Stomach (tissue), 9 donors: ENCODE data around the gene CDKN1C. TPM values are rescaled to one million over a fixed set of nuclear protein-coding genes. Genes with fewer than 3 reads are reported as not detected.
A peak's percentile ranks its signal among the peaks of the same experiment; 100 is the strongest.
"Not testable (repeated sequence)": the region's sequence is repeated elsewhere in the genome, so short reads cannot be mapped to it uniquely, and the experiment has no call there.

Experiments
- DNase-seq, 2 donors: peaks; one replicate each; pipeline versions ENCODE4 v3.0.0 to v3.0.0-alpha.2; 2013 to 2019
- H3K27ac ChIP-seq, 5 donors: fragments of 200-600 bp in 4 of 5; sonication (generic) in 4 of 5; one replicate each; pipeline ENCODE4 v1.5.1; 2013 to 2019; ENCODE audit warnings: mild to moderate bottlenecking in 1 of 5, moderate library complexity in 1 of 5
- H3K27me3 ChIP-seq, 3 donors: fragments of 200-600 bp; sonication (generic); one replicate each; pipeline ENCODE4 v1.5.1; 2017 to 2019; ENCODE audit warnings: mixed run types in 1 of 3
- H3K36me3 ChIP-seq, 4 donors: fragments of 200-600 bp; sonication (generic); 1 replicate in 3 of 4; 2 replicates in 1 of 4; pipeline ENCODE4 v1.5.1; 2016 to 2019
- H3K4me1 ChIP-seq, 4 donors: fragments of 200-600 bp; sonication (generic); one replicate each; pipeline ENCODE4 v1.5.1; 2016 to 2019
- H3K4me3 ChIP-seq, 4 donors: fragments of 200-600 bp; sonication (generic) in 3 of 4; one replicate each; pipeline ENCODE4 v1.5.1; 2016 to 2019; ENCODE audit warnings: mild to moderate bottlenecking in 1 of 4
- H3K9me3 ChIP-seq, 4 donors: fragments of 200-600 bp; sonication (generic); one replicate each; pipeline ENCODE4 v1.5.1; 2016 to 2019
- CTCF ChIP-seq, 7 experiments: fragments of 450-650 bp in 4 of 7; fragments of 200-600 bp in 3 of 7; sonication (generic) in 3 of 7; IDR thresholded peaks; one replicate each; pipeline ENCODE4 v1.5.1; 2016 to 2019; ENCODE audit warnings: antibody characterized with exemption in 7 of 7, control low read depth in 2 of 7, mild to moderate bottlenecking in 1 of 7
- EP300 ChIP-seq: sonication (generic); formaldehyde crosslinking; IDR thresholded peaks from one replicate; pipeline ENCODE4 v1.6.1; 2017; ENCODE audit warnings: antibody characterized with exemption
- POLR2A ChIP-seq, 4 donors: fragments of 450-650 bp; IDR thresholded peaks; one replicate each; pipeline ENCODE4 v1.6.1; 2016; ENCODE audit warnings: antibody characterized with exemption in 4 of 4, control low read depth in 2 of 4, mild to moderate bottlenecking in 1 of 4, moderate library complexity in 1 of 4
- POLR2AphosphoS5 ChIP-seq, 3 donors: sonication (generic); formaldehyde crosslinking; IDR thresholded peaks; one replicate each; pipeline ENCODE4 v1.6.1; 2016; ENCODE audit warnings: antibody characterized with exemption in 3 of 3
- WGBS, 5 donors: extraction: QIAGEN DNeasy Blood & Tissue Kit in 3 of 5; methylation state at CpG; one replicate each; pipeline versions ENCODE4 v1.1.5 to v1.1.7; 2013 to 2018; 5-methylcytosine and 5-hydroxymethylcytosine counted together
- intact Hi-C: fragments of 100-400 bp; cut with DNase I; formaldehyde crosslinking; loops from one replicate; pipeline ENCODE4 v1.15.1; 2023; ENCODE audit warnings: low total_unique reads
- polyA plus RNA-seq, 3 donors: library from polyadenylated mRNA; stranded (reverse); fragments of 200-250 nt; gene quantifications; one replicate each; pipeline ENCODE4 v1.2.3, GENCODE V29; 2013
- total RNA-seq, 5 donors: library from RNA; depleted of rRNA; stranded (reverse); fragments of >200 nt; gene quantifications; one replicate each; pipeline versions ENCODE4 v1.1.0 to v1.2.3, GENCODE V29; 2014 to 2016
- donor health status: healthy with polysubstance abuse.
- donor health status: Bipolar disorder and iron deficiency.
- donor health status: healthy.

CDKN1C gene
- total and polyA plus RNA-seq, 8 donors, result 10.5 to 99.1 (median 42.3) TPM

DNA sequence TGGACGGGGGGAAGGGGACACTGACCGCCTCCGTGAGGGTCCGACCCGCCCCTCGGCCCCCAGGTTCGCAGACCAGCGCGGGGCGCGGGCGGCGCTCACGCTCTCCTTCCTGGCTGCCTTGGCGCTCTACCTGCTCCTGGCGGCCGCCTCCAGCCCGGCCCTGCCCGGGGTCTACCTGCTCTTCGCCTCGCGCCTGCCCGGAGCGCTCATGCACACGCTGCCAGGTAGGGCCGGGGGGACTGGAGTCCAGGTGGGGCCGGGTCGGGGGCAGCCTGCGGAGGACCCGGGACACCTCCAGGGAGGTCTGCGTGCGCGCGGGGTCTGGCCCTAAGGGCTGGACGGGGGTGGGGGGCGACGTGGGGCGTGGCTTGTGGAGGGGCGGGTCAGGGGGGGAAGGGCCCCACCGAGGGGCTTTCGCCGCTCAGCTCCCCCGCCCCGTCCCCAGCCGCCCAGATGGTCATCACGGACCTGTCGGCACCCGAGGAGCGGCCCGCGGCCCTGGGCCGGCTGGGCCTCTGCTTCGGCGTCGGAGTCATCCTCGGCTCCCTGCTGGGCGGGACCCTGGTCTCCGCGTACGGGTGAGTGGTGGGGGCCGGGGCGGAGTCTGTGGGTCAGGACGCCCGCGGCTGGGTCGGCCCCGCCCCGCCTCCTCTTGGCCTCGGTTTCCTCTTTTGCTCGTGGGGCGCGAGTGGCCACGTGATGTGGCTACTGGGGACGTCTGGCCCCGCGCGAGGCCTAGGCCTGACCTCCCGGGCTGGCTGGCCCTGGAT, 23.7 kb upstream of the CDKN1C start:
- no peak for TF ChIP-seq POLR2AphosphoS5 (IDR thresholded peaks at IDR 0.05)
- TF ChIP-seq POLR2A (IDR thresholded peaks at IDR 0.05), result no peak
- TF ChIP-seq CTCF (IDR thresholded peaks at IDR 0.05), result no peak
- no peak for TF ChIP-seq EP300
- H3K36me3 ChIP-seq, result no peaks in the 10 kb centered on the region
- H3K4me3 ChIP-seq, result peak overlapping the region in 2 of 4 donors; percentile 11 to 23
- peak overlapping the region in 1 of 5 donors; percentile 17 for H3K27ac ChIP-seq
- intact Hi-C loops, result no loop called here
- no peaks in the 10 kb centered on the region for H3K9me3 ChIP-seq
- H3K27me3 ChIP-seq, result peaks cover 0 to 32% (median 0%) of the 10 kb centered on the region in 3 donors
- peak in 1 of 2 donors; percentile 62 for DNase-seq
- peaks cover 36 to 56% (median 52%) of the 10 kb centered on the region in 4 donors for H3K4me1 ChIP-seq
- WGBS, 5 donors, result 36 to 57% (median 54%) methylated on average over 24 to 78 of the region's 78 CpGs

DNA sequence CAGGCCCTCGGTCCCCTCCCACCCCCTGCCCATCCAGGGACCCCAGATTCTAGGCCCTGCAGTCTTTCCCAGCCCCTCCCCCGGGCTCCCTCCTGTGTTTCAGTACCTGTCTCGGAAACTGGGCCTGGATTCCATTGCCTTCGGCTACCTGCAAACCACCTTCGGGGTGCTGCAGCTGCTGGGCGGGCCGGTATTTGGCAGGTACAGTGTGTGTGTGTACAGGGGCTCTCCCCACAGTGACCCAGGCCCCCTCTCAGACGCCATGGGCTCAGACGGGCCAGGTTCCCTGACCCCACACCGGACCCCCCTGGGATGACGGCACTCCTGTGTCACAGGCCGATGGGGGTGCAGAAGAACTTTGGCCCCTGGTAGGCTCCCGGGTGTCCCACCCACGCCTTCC, 22.6 kb upstream of the CDKN1C start:
- DNase-seq, result no peak
- TF ChIP-seq EP300, result no peak
- TF ChIP-seq CTCF (IDR thresholded peaks at IDR 0.05), result no peak
- TF ChIP-seq POLR2A (IDR thresholded peaks at IDR 0.05), result no peak
- no peak for TF ChIP-seq POLR2AphosphoS5 (IDR thresholded peaks at IDR 0.05)
- Histone ChIP-seq H3K36me3 (no peaks in the 10 kb centered on the region), H3K9me3 (no peaks in the 10 kb centered on the region), H3K27me3 (peaks cover 0 to 32% (median 0%) of the 10 kb centered on the region in 3 donors), H3K27ac (no peak overlapping the region), H3K4me3 (no peak overlapping the region), H3K4me1 (peaks cover 36 to 56% (median 52%) of the 10 kb centered on the region in 4 donors)
- intact Hi-C loops, result no loop called here
- WGBS, 5 donors, result 86 to 96% (median 91%) methylated on average over 13 to 14 of the region's 14 CpGs

DNA sequence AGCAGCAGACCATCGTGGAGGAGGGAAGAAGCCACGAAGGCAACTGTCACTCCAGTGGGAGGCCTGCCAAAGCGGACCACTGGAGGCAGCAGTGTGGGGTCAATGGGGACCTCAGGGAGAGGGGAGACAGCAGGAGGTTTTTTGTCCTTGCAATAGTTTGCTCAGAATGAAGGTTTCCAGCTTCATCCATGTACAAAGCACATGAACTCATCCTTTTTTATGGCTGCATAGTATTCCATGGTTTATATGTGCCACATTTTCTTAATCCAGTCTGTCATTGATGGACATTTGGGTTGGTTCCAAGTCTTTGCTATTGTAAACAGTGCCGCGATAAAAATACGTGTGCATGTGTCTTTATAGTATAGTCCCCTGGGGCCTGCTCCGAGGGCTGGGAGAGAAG, 19.7 kb upstream of the CDKN1C start:
- DNase-seq, H3K36me3 ChIP-seq, H3K27ac ChIP-seq, H3K9me3 ChIP-seq, H3K4me3 ChIP-seq, intact Hi-C loops: not testable (repeated sequence)
- 77 to 84% (median 83%) methylated on average over 7 of the region's 7 CpGs for WGBS, 5 donors
- Histone ChIP-seq H3K4me1 (peaks cover 27 to 51% (median 45%) of the 10 kb centered on the region in 4 donors), H3K27me3 (peaks cover 0 to 32% (median 0%) of the 10 kb centered on the region in 3 donors)

DNA sequence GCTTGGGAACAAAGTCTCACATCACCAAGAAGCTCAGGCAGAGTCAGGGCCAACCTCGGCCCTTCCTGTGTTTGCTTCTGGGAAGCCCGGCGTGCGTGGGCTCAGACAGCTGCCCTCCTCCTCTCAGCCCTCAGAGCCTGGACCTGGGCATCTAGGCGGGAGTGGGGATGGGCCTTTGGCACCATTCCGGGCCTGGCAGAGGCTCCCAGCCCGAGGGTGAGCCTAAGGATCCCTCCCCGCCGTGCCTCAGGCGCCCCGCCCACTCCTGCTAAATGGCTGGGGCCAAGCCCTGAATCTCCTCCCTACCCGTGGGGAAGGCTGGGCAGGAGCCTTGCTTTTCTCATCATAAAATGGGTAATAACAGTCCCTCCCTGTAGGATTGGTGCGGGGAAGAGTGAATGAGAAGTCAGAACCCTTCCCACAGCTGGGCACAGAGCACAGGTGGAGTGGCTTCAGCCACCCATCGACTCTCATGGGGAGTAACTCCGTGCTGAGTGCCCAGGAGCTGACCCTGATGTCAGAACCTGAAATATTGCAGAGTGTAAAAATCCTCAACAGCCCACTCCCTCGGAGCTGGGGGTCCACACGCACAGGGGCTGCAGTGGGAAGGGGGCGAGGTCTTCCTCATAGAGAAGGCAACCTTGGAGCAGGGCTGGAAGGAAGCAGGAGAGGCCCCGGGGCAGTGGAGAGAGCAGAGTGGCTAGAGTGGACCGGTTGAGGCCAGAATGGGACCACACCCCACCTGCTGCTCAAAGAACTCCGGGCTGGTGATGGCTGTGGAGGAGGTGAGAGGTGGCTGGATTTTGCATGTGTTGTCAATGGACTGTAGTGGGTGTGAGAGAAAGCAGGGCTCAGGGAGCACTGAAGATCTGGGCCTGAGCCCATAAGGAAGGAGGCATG, 18.8 kb upstream of the CDKN1C start:
- peak; percentile 69 to 72 for DNase-seq
- Histone ChIP-seq H3K27me3 (peaks cover 0 to 28% (median 0%) of the 10 kb centered on the region in 3 donors), H3K9me3 (no peaks in the 10 kb centered on the region), H3K4me3 (peak overlapping the region in 1 of 4 donors; percentile 66), H3K4me1 (peaks cover 35 to 55% (median 48%) of the 10 kb centered on the region in 4 donors), H3K36me3 (no peaks in the 10 kb centered on the region), H3K27ac (peak overlapping the region; percentile 62 to 95 (median 89))
- TF ChIP-seq POLR2A (IDR thresholded peaks at IDR 0.05), result no peak
- TF ChIP-seq CTCF (IDR thresholded peaks at IDR 0.05), result no peak
- TF ChIP-seq EP300, result no peak
- peak in 1 of 3 donors; percentile 9 for TF ChIP-seq POLR2AphosphoS5 (IDR thresholded peaks at IDR 0.05)
- intact Hi-C loops, result no loop called here
- WGBS, 5 donors, result 45 to 58% (median 50%) methylated on average over 20 to 21 of the region's 21 CpGs
